Brain microvascular endothelial cell (primary cell): ENCODE data around the gene ELP4.

Experiments used
- DNase-seq: peaks from one replicate; pipeline ENCODE4 v3.0.0-alpha.2; 2020
- H3K27ac ChIP-seq: fragments of 250-450 bp; sonication (Bioruptor Pico); 2 replicates; pipeline ENCODE4 v1.5.1; 2020; ENCODE audit warnings: mild to moderate bottlenecking, moderate library complexity
- H3K27me3 ChIP-seq: fragments of 250-450 bp; sonication (Bioruptor Pico); replicated peaks from 2 replicates; pipeline ENCODE4 v1.5.1; 2020; ENCODE audit warnings: mild to moderate bottlenecking
- H3K36me3 ChIP-seq: fragments of 250-450 bp; sonication (Bioruptor Pico); replicated peaks from 2 replicates; pipeline ENCODE4 v1.5.1; 2020; ENCODE audit warnings: mild to moderate bottlenecking
- H3K4me3 ChIP-seq: 2 replicates; pipeline ENCODE4 v1.5.1; 2011; ENCODE audit warnings: low read depth, mild to moderate bottlenecking, control low read depth, low read length, moderate library complexity
- in situ Hi-C: cut with HindIII; loops from 2 replicates; pipeline ENCODE4 v1.10.0; 2017; ENCODE audit warnings: low sequenced_read_pairs, low pct_ligation_motif_present
- TF ChIP-seq, protein P1 (sequence below): IDR thresholded peaks from 2 replicates; pipeline ENCODE4 v1.5.1; 2011; ENCODE audit warnings: low read depth, mild to moderate bottlenecking, moderate library complexity, low read length, control low read depth, inconsistent platforms; ENCODE audit errors: missing control alignments

ELP4 gene

DNA sequence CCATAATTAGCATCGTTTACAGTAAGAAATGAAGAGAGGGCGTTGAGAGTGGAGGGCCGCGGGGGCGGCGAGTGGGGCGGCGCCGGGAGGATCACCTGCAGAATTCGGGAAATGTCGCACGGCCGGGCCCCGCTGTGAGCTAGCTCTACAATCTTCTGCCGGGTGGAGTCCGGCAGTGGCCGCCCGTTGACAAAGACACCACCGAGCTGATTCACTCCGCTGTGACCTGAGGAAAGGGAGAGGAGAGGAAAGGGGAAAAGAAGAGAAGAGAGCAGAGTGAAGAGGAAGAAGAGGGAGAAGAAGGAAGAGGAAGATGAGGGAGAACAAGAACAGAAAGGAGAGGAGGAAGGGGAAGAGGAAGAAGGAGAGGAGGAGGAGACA, 293.0 kb downstream of the ELP4 start:
- TF ChIP-seq, protein P1, sequence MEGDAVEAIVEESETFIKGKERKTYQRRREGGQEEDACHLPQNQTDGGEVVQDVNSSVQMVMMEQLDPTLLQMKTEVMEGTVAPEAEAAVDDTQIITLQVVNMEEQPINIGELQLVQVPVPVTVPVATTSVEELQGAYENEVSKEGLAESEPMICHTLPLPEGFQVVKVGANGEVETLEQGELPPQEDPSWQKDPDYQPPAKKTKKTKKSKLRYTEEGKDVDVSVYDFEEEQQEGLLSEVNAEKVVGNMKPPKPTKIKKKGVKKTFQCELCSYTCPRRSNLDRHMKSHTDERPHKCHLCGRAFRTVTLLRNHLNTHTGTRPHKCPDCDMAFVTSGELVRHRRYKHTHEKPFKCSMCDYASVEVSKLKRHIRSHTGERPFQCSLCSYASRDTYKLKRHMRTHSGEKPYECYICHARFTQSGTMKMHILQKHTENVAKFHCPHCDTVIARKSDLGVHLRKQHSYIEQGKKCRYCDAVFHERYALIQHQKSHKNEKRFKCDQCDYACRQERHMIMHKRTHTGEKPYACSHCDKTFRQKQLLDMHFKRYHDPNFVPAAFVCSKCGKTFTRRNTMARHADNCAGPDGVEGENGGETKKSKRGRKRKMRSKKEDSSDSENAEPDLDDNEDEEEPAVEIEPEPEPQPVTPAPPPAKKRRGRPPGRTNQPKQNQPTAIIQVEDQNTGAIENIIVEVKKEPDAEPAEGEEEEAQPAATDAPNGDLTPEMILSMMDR, result no peak
- Histone ChIP-seq H3K27ac (no peak overlapping the region), H3K36me3 (no peaks in the 10 kb centered on the region), H3K27me3 (peaks cover 91% of the 10 kb centered on the region), H3K4me3 (no peak overlapping the region)
- no peak for DNase-seq
- in situ Hi-C loops, result no loop called here

DNA sequence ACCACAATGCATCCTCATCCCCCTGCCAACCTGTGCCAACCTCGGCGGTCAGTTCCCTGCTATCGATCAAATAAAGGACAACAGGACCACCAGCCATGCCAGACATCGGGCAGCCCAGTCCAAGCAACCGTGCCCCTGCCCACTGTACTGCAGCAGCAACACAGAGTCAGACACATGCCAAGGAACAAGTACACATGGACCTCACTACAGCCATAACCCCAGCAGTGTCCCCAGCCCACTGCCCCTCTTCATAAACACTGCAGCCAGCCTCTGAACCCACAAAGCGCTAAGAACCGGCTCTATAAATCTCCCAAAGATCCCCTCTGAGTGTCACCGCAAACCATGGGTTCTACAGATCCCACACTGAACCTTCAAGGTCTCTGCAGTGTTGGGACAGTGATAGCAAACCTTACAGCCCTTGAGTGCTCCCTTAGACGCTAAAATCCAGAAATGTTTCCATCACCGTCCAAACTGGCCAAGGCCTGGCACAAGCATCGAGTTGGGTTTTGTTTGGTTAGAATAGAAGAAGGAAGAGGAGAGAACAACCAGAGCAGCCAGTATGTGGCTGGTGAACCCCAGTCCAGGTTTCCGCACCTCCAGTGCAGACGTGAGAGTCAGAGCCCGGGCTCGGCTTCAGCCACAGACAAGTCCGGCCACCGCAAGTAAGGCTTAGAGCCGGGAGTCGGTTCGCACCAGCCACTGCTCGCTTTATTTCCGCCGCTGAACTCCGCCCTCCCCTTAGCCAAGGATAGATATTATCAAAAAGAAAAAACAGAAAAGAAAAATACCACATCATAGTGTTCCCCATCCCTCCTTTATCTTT, 293.6 kb downstream of the ELP4 start:
- peaks cover 94% of the 10 kb centered on the region for H3K27me3 ChIP-seq
- no peaks in the 10 kb centered on the region for H3K36me3 ChIP-seq
- no peak for DNase-seq
- in situ Hi-C loops, result no loop called here
- H3K27ac ChIP-seq, result no peak overlapping the region
- TF ChIP-seq, protein P1, result no peak
- no peak overlapping the region for H3K4me3 ChIP-seq

DNA sequence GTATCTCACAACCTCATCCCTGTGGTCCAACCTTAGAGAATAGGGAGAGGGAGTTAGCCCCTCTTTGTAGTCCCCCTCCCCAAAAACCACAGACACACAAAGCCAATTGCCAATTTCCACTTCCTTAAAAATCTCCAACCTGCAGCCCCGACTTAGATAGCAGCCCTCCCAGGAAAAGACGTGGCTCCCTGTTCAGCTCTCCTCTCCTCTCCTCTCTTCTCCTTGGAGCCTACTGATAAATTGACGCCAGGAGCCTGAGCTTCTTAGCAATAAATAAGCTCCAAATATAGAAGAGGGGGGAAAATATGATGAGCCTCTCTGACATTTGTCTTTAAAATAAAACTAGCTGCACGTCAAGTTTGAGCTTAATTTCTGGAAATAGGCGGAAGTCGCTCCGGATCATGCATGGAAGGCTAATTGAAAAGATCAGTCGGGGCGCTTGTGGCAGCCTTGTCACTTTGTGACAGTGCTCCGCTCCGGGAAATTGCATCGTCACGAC, 294.3 kb downstream of the ELP4 start:
- TF ChIP-seq, protein P1, result no peak
- Histone ChIP-seq H3K27ac (no peak overlapping the region), H3K4me3 (no peak overlapping the region), H3K36me3 (no peaks in the 10 kb centered on the region), H3K27me3 (peaks cover 94% of the 10 kb centered on the region)
- DNase-seq, result no peak
- in situ Hi-C loops, result no loop called here

DNA sequence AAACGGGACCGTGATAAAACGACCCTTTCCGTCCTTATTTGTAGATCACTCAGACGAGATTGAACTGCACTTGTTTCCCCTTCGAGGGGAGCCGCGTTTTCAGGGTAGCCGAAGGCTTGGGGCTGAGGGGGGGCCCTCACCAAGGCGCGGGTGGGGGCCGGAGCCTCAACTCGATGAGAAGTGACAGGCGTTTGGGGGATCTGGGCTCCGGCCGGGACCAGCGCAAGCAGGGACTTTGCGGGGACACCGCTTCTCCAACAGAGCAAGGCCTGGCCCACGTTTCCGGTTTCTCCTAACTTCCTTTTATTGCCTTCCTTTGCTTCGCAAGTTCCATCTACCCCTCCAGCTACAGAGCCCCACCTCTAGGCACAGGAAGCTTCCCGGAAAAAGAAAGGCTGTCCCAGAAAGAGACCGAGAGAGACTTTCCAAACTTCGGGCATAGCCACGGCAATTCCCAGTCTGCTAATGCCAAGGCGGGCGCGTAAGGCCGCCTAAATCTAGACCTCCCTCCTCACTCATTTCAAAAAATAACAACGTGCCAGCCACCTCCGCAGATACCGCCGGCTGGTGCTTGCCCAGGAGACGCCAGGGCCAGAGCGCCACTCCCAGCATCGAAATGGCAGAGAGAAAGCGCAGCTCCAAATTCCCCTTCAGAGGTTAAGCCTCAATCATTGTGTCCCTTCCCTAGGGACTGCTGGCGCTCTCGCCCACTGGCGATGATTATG, 294.9 kb downstream of the ELP4 start:
- H3K27me3 ChIP-seq, result peaks cover 94% of the 10 kb centered on the region
- DNase-seq, result no peak

DNA sequence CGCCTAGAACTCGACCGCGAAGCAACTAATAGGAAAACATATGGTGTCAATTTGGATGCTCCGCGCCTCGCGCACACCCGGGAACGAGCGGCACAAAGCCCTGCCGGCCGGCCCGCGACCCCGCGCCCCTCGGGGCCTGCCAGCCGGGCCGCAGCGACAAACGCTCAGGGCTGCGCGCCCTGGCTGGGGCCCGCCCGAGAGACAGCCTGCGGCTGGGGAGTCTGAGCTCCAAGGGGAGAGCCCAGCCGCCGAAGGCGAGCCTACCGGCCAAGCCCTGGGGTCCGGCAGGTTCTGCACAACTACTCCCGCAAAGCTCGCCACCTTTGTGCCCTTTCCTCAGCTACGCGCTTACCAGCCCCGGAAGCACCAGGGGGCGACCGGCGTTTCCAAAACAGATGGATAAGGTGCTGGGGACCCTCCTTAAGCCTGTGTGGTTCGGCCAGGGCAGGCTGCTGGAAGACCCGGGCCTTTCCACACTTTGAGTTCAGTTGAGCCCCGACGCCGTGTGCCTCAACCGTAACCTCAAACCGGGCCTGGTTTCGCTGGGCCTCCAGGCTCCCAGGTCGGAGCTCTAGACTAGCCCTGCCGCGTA, 295.6 kb downstream of the ELP4 start:
- Histone ChIP-seq H3K27ac (no peak overlapping the region), H3K36me3 (no peaks in the 10 kb centered on the region), H3K4me3 (no peak overlapping the region), H3K27me3 (peaks cover 95% of the 10 kb centered on the region)
- TF ChIP-seq, protein P1, result no peak
- in situ Hi-C loops, result no loop called here
- no peak for DNase-seq

More for the DNA sequence above, 294.9 kb downstream of the ELP4 start:
- Histone ChIP-seq H3K36me3 (no peaks in the 10 kb centered on the region), H3K4me3 (no peak overlapping the region), H3K27ac (no peak overlapping the region)
- TF ChIP-seq, protein P1, result no peak
- in situ Hi-C loops, result no loop called here
